ENCODE results near the gene CUX1.
A peak's percentile ranks its signal among the peaks of the same experiment; 100 is the strongest.

CUX1 gene

GRCh38 chr7:102085218-102085772 lies 267.9 kb downstream of the CUX1 start:
- DNase-seq = no peak

- no peak for DNase-seq
These were observed 272.0 kb downstream of the CUX1 start for GRCh38 chr7:102089175-102090098.

DNA sequence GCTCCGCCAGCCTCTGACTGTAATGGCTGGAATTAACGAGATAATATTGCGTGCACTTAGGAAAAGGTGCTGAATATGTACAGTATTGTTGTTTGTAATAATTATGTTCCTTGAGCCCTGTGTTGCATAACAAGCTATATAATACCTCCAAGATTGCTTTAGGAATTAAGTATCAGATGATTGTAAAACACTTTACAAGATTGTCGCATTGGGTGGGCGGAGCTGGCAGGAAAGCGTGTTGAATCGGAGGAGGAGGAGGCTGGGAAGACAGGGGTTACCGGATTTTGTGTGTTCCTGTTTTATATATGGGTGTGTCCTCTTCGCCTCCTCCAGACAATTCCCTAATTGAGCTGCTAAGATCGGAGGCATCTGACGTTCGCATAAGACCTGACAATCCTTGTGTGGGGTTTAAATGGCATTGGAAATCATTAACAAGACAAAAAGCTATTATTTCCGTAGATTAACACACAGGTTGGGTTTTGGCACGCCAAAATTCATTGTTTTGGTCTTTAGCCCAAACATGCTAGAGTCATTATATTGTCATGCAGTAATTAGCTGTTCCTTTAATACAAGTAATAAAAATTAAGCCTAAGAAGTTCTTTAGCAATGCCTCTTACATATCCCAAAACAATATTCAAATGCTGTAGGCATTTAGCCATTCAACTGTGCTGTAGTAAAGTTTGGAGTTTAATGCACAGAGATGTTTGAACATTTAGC lies 276.3 kb downstream of the CUX1 start:
- DNase-seq = peak; percentile 5

DNA sequence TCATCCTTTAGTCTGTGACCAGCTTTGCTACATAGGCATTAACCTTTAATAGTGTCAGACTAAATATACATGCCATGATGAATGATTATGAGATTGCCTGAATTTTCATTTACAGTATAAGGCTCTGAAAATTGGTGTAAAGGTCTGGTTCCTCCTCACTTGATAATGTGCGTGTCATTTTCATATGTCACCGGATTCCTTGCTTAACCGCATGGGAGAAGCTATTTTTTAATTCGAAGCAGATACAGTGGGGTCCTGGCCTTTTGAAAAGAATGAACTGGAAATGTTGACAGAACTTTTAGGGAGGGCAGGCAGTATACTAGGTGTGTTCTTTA lies 276.9 kb downstream of the CUX1 start:
- DNase-seq = no peak

- no peak for DNase-seq
These were observed 278.0 kb downstream of the CUX1 start for GRCh38 chr7:102095321-102096011.

GRCh38 chr7:102096012-102096332 lies 278.5 kb downstream of the CUX1 start:
- no peak for DNase-seq

DNA sequence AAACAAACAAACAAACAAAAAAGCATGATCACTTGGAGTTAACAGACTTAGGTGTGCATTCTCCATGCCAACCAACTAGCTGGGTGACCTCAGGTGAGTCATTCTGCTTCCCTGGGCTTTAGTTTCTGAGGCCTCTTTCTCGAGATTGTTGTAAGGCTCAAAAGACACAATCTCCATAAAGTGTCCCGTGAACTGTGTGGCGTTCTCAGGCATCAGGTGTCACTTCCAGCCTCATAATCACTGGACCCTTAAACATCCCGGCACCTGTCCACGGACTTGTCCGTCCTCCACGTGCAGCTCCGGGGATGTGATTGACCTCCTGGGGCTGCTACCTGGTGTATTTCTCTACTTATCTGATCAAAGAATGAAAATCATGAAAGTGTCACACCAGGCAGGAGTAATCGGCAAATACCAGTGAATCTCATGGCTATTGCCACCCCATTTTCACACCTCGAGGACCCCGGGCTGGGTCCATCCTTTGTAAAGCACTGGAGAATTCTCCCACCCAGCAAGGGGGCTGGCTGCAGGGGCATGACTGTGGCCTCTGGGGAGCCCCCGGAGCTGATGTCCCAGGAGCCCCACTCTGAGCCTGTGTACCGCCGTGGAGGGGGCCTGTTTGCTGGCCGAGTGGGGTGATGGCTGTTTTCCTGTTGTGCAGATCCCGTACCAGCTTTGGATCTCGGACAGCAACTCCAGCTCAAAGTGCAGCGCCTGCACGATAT lies 279.4 kb downstream of the CUX1 start:
- DNase-seq = no peak

DNA sequence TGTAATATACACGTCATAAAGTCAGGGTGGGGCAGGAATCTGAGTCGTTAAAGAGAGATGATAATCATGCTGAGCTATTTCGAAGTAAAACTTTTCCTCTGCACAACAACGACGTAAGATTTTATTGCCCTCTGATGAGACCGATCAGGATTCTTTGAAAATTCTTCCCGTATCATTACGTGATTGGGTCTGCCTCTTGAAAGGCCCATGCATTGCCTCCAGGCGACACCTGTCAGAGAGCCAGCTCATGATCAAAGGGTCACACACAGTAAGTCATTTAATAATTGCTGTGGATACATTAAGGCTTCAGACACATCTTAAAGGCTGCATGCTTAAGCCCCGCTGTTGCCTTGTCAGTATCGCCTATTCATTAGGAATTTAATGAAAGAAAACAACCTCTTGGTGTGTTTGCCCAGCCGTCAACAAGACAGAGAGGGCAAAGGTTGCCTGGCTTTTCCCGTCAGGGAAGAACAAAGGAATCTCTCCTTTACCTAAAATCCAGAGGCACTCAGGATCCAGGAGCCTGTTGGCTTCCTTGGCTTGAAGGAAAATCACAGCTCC lies 280.3 kb downstream of the CUX1 start:
- no peak for DNase-seq

GRCh38 chr7:102098986-102099385 lies 281.6 kb downstream of the CUX1 start:
- no peak for DNase-seq

GRCh38 chr7:102099474-102099873 lies 282.0 kb downstream of the CUX1 start:
- DNase-seq = no peak

- DNase-seq = no peak
These were observed 283.7 kb downstream of the CUX1 start for GRCh38 chr7:102101111-102101551.

DNA sequence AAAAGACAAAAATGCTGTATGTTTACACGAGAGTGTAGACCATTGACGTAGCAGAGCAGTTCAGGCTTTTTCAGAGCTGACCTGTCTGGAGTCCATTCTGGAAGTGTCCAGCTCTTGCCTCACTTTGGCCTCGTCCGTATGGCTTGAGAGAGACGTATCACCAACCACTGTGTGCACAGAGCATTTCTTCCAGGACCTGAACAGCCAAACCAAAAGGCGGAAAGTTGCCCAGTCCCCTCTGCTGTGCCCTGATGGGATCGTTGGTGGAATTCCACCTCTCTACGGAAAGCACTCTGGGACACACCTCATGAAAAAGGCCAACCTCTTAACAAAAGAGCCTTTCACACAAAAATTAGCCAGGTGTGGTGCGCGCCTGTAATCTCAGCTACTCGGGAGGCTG lies 284.5 kb downstream of the CUX1 start:
- DNase-seq = no peak

DNA sequence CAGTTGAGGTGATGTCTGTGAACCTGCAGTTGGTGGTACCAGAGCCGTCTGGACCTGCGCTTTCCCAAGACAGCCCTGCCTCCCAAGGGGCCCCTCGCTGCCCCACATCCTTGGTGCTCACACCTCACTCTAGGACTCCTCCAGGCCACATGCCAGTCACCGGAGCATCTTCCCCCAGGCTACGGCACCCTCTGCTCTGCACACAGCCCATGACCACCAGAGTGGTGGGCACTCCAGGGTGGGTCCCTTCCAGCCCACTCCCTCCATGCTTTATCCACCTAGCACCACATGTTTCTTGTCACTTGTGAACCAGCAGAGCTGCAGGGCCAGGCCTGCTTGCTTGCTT lies 285.6 kb downstream of the CUX1 start:
- DNase-seq = no peak

DNA sequence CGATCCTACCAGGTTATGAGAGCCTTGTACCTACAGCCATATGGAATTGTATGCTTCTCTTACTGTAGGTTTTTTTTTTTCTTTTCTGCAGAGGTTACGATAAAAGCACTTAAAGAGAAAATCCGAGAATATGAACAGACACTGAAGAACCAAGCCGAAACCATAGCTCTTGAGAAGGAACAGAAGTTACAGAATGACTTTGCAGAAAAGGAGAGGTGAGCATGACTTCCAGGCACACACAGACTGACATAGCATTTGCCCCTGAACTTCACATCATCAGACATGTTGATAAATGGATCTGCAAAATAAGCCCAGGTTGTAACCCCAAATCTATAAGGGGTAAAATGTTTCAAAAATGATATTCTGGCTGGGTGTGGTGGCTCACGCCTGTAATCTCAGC lies 286.8 kb downstream of the CUX1 start:
- no peak for DNase-seq

DNA sequence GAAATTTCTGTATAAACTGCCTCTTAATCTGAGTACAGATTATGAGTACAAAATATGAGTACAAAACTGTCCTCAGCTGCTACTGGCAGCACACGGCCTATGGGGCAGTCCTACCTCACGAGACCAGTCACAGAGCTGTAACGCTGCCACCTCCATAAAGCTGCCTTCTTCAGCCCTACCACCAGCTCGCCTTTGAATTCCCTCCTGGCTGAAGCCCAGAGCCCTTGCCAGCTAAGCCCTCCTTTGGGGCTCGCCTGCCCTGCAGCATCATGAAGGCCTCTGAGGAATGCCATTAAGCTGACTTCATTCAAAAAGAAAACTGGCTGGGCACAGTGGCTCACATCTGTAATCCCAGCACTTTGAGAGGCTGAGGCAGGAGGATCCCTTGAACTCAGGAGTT lies 289.2 kb downstream of the CUX1 start:
- DNase-seq = no peak

- no peak for DNase-seq
These were observed 290.2 kb downstream of the CUX1 start for GRCh38 chr7:102107474-102108104.

- no peak for DNase-seq
These were observed 293.9 kb downstream of the CUX1 start for GRCh38 chr7:102111061-102112041.

DNA sequence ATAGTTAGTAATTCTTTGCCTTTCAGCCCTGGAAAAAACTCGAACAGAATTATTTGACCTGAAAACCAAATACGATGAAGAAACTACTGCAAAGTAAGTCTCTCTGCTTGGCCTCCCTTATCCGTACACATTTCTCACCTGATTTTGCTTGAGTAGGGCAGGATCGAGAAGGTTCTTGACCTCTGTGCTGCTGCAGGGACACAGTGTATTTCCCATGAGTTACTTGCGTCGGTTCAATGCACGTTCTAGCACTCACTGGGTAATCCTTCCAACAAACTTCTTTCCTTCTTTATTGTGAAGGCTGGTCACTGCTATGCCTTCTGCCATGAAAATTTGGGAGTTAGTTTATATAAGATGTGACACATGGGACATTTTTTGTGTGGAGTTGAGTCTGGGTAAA lies 297.8 kb downstream of the CUX1 start:
- no peak for DNase-seq

DNA sequence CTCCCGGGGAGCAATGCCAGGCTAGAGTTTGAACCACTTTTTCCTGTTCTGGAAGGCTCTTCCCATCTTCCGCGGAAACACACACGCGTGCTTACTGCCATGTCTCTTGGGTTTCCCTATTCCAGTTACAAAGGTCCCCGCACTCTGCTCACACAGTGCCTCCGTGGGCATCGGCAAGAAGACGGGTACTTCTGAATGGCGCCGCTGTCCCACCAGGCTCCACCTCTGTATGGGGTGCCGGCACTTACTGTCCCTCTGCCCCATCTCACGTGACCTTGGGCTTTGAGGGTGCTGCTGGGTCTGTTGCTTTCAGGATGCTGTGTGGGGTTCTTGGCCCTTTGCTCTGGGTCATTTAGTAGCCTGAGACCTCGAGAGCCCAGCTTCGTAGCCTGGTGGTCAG lies 298.5 kb downstream of the CUX1 start:
- no peak for DNase-seq

DNA sequence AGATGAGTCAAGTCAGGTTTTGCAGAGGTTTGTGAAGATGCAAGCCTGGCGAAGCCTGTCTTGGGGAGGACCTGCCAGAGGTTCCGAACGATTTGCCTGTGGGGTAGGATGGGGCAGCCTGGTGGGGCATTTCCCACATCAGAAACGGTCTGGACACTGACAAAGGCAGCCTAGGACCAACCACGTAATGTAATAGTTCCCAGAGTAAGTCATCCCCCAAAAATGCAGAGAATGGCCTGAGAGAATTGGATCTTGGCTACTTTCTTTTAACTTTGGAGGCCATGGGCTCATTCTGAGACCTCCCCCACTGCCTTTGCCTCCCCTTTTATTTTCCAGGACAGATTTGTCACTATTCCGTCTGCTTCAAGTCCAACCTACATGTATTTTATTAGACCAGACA lies 300.3 kb downstream of the CUX1 start:
- DNase-seq = no peak

GRCh38 chr7:102119213-102119651 lies 301.8 kb downstream of the CUX1 start:
- DNase-seq = no peak

Data from NCI-H748 treated with DMSO at 0.1 percent for 48 hours (cell line).